SK-N-SH (cell line): Measurements from ENCODE around the gene EFCAB6. TPM values are rescaled to one million over a fixed set of nuclear protein-coding genes. Genes with fewer than 3 reads are reported as not detected.

Experiments
- CTCF ChIA-PET: fragments of 300-600, 350-600 bp; formaldehyde crosslinking; extraction: SDS; loops from one replicate; lab custom pipeline; 2021; lab: Yijun Ruan, JAX
- POLR2A ChIA-PET: fragments of 350-600 bp; sonication (Branson Sonifier 250); formaldehyde crosslinking; extraction: SDS; loops from one replicate; lab custom pipeline; 2020; ENCODE audit warnings: antibody characterized with exemption, inconsistent platforms; lab: Yijun Ruan, JAX
- DNase-seq: peaks from one replicate; pipeline ENCODE4 v3.0.0; 2012
- H2AFZ ChIP-seq: fragments of 200-600 bp; sonication (generic); 2 replicates; pipeline ENCODE4 v1.8.1; 2016; ENCODE audit warnings: antibody characterized with exemption, mild to moderate bottlenecking, low read depth
- H3F3A ChIP-seq: fragments of 200-600 bp; sonication (generic); replicated peaks from 2 replicates; pipeline ENCODE3; 2016; ENCODE audit warnings: antibody characterized with exemption, mild to moderate bottlenecking; ENCODE audit not compliant: insufficient read depth
- H3K27ac ChIP-seq, 2 experiments: fragments of 200-500 bp in 1 of 2; fragments of 200-600 bp in 1 of 2; sonication (Bioruptor generic) in 1 of 2; sonication (generic), shearing (Covaris generic) in 1 of 2; 2 replicates each; pipeline versions ENCODE4 v1.5.1 to v1.6.1; 2014 to 2016; ENCODE audit warnings: low read depth in 2 of 2, inconsistent platforms in 1 of 2, low read length in 1 of 2, mild to moderate bottlenecking in 1 of 2, mixed read lengths in 1 of 2
- H3K27me3 ChIP-seq: fragments of 200-600 bp; sonication (generic), shearing (Covaris generic); 2 replicates; pipeline ENCODE4 v1.6.1; 2016; ENCODE audit warnings: mixed run types; ENCODE audit not compliant: insufficient read depth
- H3K36me3 ChIP-seq, 2 experiments: fragments of 200-500 bp in 1 of 2; fragments of 200-600 bp in 1 of 2; sonication (Bioruptor generic) in 1 of 2; sonication (generic) in 1 of 2; replicated peaks in 1 of 2; 2 replicates each; pipeline versions ENCODE3 to v1.5.1; 2014 to 2016; ENCODE audit warnings: low read length in 1 of 2, mild to moderate bottlenecking in 1 of 2; ENCODE audit not compliant: insufficient read depth in 2 of 2, control insufficient read depth in 1 of 2
- H3K4me1 ChIP-seq, 2 experiments: fragments of 200-500 bp in 1 of 2; fragments of 200-600 bp in 1 of 2; sonication (Bioruptor generic) in 1 of 2; sonication (generic), shearing (Covaris generic) in 1 of 2; 2 replicates each; pipeline versions ENCODE4 v1.5.1 to v1.6.1; 2014 to 2016; ENCODE audit warnings: low read depth in 1 of 2, low read length in 1 of 2, mixed run types in 1 of 2; ENCODE audit not compliant: insufficient read depth in 2 of 2, control insufficient read depth in 1 of 2
- H3K4me2 ChIP-seq: fragments of 200-600 bp; sonication (generic), shearing (Covaris generic); 2 replicates; pipeline ENCODE4 v1.6.1; 2017; ENCODE audit warnings: mixed run types
- H3K4me3 ChIP-seq, 2 experiments: fragments of 200-500 bp in 1 of 2; fragments of 200-600 bp in 1 of 2; sonication (Bioruptor generic) in 1 of 2; sonication (generic), shearing (Covaris generic) in 1 of 2; 2 replicates each; pipeline versions ENCODE4 v1.5.1 to v1.8.1; 2014 to 2016; ENCODE audit warnings: low read depth in 2 of 2, inconsistent platforms in 1 of 2, low read length in 1 of 2, mild to moderate bottlenecking in 1 of 2, mixed read lengths in 1 of 2, moderate library complexity in 1 of 2
- H3K79me2 ChIP-seq: fragments of 200-600 bp; sonication (generic); 2 replicates; pipeline ENCODE4 v1.8.1; 2017; ENCODE audit warnings: mild to moderate bottlenecking; ENCODE audit not compliant: insufficient read depth
- H3K9ac ChIP-seq: fragments of 200-600 bp; sonication (generic); 2 replicates; pipeline ENCODE4 v1.6.1; 2017; ENCODE audit warnings: mixed run types
- H3K9me2 ChIP-seq: fragments of 200-600 bp; sonication (generic); 2 replicates; pipeline ENCODE4 v1.6.1; 2017; ENCODE audit warnings: mixed run types
- H3K9me3 ChIP-seq: fragments of 200-600 bp; sonication (generic); 2 replicates; pipeline ENCODE4 v1.6.1; 2017; ENCODE audit warnings: mixed run types, mild to moderate bottlenecking, moderate library complexity
- H4K20me1 ChIP-seq: fragments of 200-600 bp; sonication (generic); 2 replicates; pipeline ENCODE4 v1.6.1; 2017; ENCODE audit warnings: mild to moderate bottlenecking, mixed run types; ENCODE audit not compliant: insufficient read depth
- CHD2 ChIP-seq: fragments of 150-350 bp; IDR thresholded peaks from 2 replicates; pipeline ENCODE4 v1.6.1; 2018; ENCODE audit warnings: low read length; ENCODE audit not compliant: partially characterized antibody
- ELF1 ChIP-seq: IDR thresholded peaks from 2 replicates; pipeline ENCODE4 v1.4.0; 2012
- FOSL2 ChIP-seq: IDR thresholded peaks from 2 replicates; pipeline ENCODE4 v1.4.0; 2012; ENCODE audit warnings: low read depth, mild to moderate bottlenecking, moderate library complexity, borderline replicate concordance
- FOXJ3 ChIP-seq: sonication (generic); formaldehyde crosslinking; IDR thresholded peaks from 2 replicates; pipeline ENCODE4 v1.5.1; 2020; ENCODE audit warnings: mild to moderate bottlenecking, missing genetic modification reagents
- FOXM1 ChIP-seq: IDR thresholded peaks from 2 replicates; pipeline ENCODE4 v1.4.0; 2012; ENCODE audit warnings: low read depth, mild to moderate bottlenecking
- RFX5 ChIP-seq: IDR thresholded peaks from 2 replicates; pipeline ENCODE4 v1.6.1; 2012; ENCODE audit warnings: mild to moderate bottlenecking, improper control_type of control experiment, low read length
- TAF1 ChIP-seq: IDR thresholded peaks from 2 replicates; pipeline ENCODE4 v1.6.1; 2012; ENCODE audit warnings: low read depth, mild to moderate bottlenecking, low read length, moderate library complexity, borderline replicate concordance
- TEAD4 ChIP-seq: IDR thresholded peaks from 2 replicates; pipeline ENCODE4 v1.4.0; 2012; ENCODE audit warnings: mild to moderate bottlenecking, borderline replicate concordance; ENCODE audit not compliant: insufficient read depth
- USF1 ChIP-seq: IDR thresholded peaks from 2 replicates; pipeline ENCODE4 v1.4.0; 2012; ENCODE audit warnings: low read depth, borderline replicate concordance
- USF2 ChIP-seq: fragments of 150-350 bp; IDR thresholded peaks from 2 replicates; pipeline ENCODE4 v1.6.1; 2017; ENCODE audit warnings: antibody characterized with exemption, low read length, low read depth, borderline replicate concordance
- ZBTB33 ChIP-seq: IDR thresholded peaks from 2 replicates; pipeline ENCODE4 v1.4.0; 2012; ENCODE audit warnings: low read depth, borderline replicate concordance
- WGBS: methylation state at CpG from one replicate; pipeline ENCODE4 v1.1.6; 2017; ENCODE audit warnings: low lambda C conversion rate; 5-methylcytosine and 5-hydroxymethylcytosine counted together
- polyA plus RNA-seq, 3 experiments: library from polyadenylated mRNA; depleted of rRNA; stranded (reverse); fragments of >200 nt; gene quantifications; 2 replicates each; pipeline ENCODE4 v1.2.3, GENCODE V29; 2012
- TF ChIP-seq, protein P1 (sequence below): IDR thresholded peaks from 2 replicates; pipeline ENCODE4 v1.4.0; 2012; ENCODE audit warnings: low read depth
- TF ChIP-seq, protein P2 (sequence below): fragments of 200-600 bp; sonication (generic); IDR thresholded peaks from 2 replicates; pipeline ENCODE4 v1.6.1; 2017; ENCODE audit warnings: antibody characterized with exemption, mild to moderate bottlenecking, moderate library complexity

The EFCAB6 gene
- polyA plus RNA-seq, 1 of the 3 experiments (the other 2 are of a cell fraction), result 0.46 TPM

GRCh38 chr22:43802897-43803495, 9.1 kb downstream of the EFCAB6 start:
- Histone ChIP-seq H3K9ac (no peak overlapping the region), H3K36me3 (no peaks in the 10 kb centered on the region), H3K79me2 (no peaks in the 10 kb centered on the region), H3K4me1 (no peaks in the 10 kb centered on the region), H3K27me3 (no peaks in the 10 kb centered on the region), H3K9me2 (no peaks in the 10 kb centered on the region), H3K4me3 (no peak overlapping the region), H3K4me2 (no peak overlapping the region), H2AFZ (no peak overlapping the region), H4K20me1 (no peaks in the 10 kb centered on the region), H3F3A (no peaks in the 10 kb centered on the region), H3K9me3 (no peaks in the 10 kb centered on the region), H3K27ac (no peak overlapping the region)
- ChIA-PET POLR2A (no interaction called here), CTCF (no interaction called here)
- no peak for DNase-seq
- 51% methylated on average over 5 of the region's 5 CpGs for WGBS
- TF ChIP-seq USF1 (no peak), CHD2 (no peak), FOXJ3 (CRISPR knock-in tag) (no peak)

GRCh38 chr22:43800970-43801369, 11.1 kb downstream of the EFCAB6 start:
- CTCF ChIA-PET, result no interaction called here
- TF ChIP-seq TAF1 (no peak), RFX5 (no peak)
- WGBS, result 100% methylated on average over 1 of the region's 1 CpG

GRCh38 chr22:43798492-43798891, 13.6 kb downstream of the EFCAB6 start:
- H3K9ac ChIP-seq, result no peak overlapping the region
- H3K36me3 ChIP-seq, result no peaks in the 10 kb centered on the region
- no peak for DNase-seq
- no peaks in the 10 kb centered on the region; a peak in 1 of 4 replicates for H3K4me1 ChIP-seq
- H4K20me1 ChIP-seq, result no peaks in the 10 kb centered on the region
- no peaks in the 10 kb centered on the region for H3K79me2 ChIP-seq
- H3K4me2 ChIP-seq, result no peak overlapping the region
- no peaks in the 10 kb centered on the region for H3F3A ChIP-seq
- no peak overlapping the region for H3K27ac ChIP-seq
- no peak overlapping the region for H3K4me3 ChIP-seq
- no peak overlapping the region for H2AFZ ChIP-seq
- no peaks in the 10 kb centered on the region for H3K9me3 ChIP-seq
- ChIA-PET POLR2A (no interaction called here), CTCF (no interaction called here)
- WGBS, result no CpG with 5 or more reads among the region's 5 CpGs
- H3K27me3 ChIP-seq, result no peaks in the 10 kb centered on the region
- no peaks in the 10 kb centered on the region for H3K9me2 ChIP-seq
- no peak for TF ChIP-seq ELF1
- no peak for TF ChIP-seq FOSL2
- TF ChIP-seq, protein P1, sequence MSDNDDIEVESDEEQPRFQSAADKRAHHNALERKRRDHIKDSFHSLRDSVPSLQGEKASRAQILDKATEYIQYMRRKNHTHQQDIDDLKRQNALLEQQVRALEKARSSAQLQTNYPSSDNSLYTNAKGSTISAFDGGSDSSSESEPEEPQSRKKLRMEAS, result no peak
- TF ChIP-seq ZBTB33, result no peak
- TF ChIP-seq, protein P2, sequence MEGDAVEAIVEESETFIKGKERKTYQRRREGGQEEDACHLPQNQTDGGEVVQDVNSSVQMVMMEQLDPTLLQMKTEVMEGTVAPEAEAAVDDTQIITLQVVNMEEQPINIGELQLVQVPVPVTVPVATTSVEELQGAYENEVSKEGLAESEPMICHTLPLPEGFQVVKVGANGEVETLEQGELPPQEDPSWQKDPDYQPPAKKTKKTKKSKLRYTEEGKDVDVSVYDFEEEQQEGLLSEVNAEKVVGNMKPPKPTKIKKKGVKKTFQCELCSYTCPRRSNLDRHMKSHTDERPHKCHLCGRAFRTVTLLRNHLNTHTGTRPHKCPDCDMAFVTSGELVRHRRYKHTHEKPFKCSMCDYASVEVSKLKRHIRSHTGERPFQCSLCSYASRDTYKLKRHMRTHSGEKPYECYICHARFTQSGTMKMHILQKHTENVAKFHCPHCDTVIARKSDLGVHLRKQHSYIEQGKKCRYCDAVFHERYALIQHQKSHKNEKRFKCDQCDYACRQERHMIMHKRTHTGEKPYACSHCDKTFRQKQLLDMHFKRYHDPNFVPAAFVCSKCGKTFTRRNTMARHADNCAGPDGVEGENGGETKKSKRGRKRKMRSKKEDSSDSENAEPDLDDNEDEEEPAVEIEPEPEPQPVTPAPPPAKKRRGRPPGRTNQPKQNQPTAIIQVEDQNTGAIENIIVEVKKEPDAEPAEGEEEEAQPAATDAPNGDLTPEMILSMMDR, result no peak
- TF ChIP-seq TEAD4, result no peak
- no peak for TF ChIP-seq FOXJ3 (CRISPR knock-in tag)
- no peak for TF ChIP-seq USF2
- TF ChIP-seq FOXM1, result no peak

More at GRCh38 chr22:43800970-43801369, 11.1 kb downstream of the EFCAB6 start:
- H3K9ac ChIP-seq, result no peak overlapping the region
- POLR2A ChIA-PET, result no interaction called here
- H3K4me1 ChIP-seq, result no peaks in the 10 kb centered on the region
- H3K9me3 ChIP-seq, result no peaks in the 10 kb centered on the region
- H2AFZ ChIP-seq, result no peak overlapping the region
- no peak for DNase-seq
- H3K79me2 ChIP-seq, result no peaks in the 10 kb centered on the region
- no peaks in the 10 kb centered on the region for H3F3A ChIP-seq
- H3K27ac ChIP-seq, result no peak overlapping the region
- H4K20me1 ChIP-seq, result no peaks in the 10 kb centered on the region
- H3K4me3 ChIP-seq, result no peak overlapping the region
- no peaks in the 10 kb centered on the region for H3K27me3 ChIP-seq
- H3K9me2 ChIP-seq, result no peaks in the 10 kb centered on the region
- no peaks in the 10 kb centered on the region for H3K36me3 ChIP-seq
- no peak overlapping the region for H3K4me2 ChIP-seq
